Neural cell (in vitro differentiated cells): ENCODE data around the gene STARD9. TPM values are rescaled to one million over a fixed set of nuclear protein-coding genes. Genes with fewer than 3 reads are reported as not detected.

ENCODE experiments used
- H2AFZ ChIP-seq: fragments of 200-600, 300-800 bp; sonication (generic), shearing (Covaris generic); 2 replicates; pipeline ENCODE4 v1.6.0; 2014; ENCODE audit warnings: low read depth, mild to moderate bottlenecking, antibody characterized with exemption, low read length, moderate library complexity
- H3F3A ChIP-seq: fragments of 200-600 bp; shearing (Covaris generic); 2 replicates; pipeline ENCODE4 v1.6.1; 2016; ENCODE audit warnings: mild to moderate bottlenecking, moderate library complexity, mixed read lengths, antibody characterized with exemption, low read length; ENCODE audit not compliant: insufficient read depth, poor library complexity, severe bottlenecking
- H3K27ac ChIP-seq: fragments of 200-600, 300-800 bp; sonication (generic), shearing (Covaris generic); 2 replicates; pipeline ENCODE4 v1.5.1; 2014; ENCODE audit warnings: mild to moderate bottlenecking, low read length, moderate library complexity
- H3K27me3 ChIP-seq: fragments of 300-800, 200-600 bp; sonication (generic), shearing (Covaris generic); 2 replicates; pipeline ENCODE4 v1.6.0; 2014; ENCODE audit warnings: mild to moderate bottlenecking, low read depth, low read length, moderate library complexity; ENCODE audit not compliant: insufficient read depth
- H3K36me3 ChIP-seq: fragments of 300-800, 200-600 bp; sonication (generic), shearing (Covaris generic); 2 replicates; pipeline ENCODE4 v1.5.1; 2014; ENCODE audit warnings: mild to moderate bottlenecking, antibody characterized with exemption, low read length, moderate library complexity; ENCODE audit not compliant: insufficient read depth
- H3K4me2 ChIP-seq: fragments of 300-800, 200-600 bp; sonication (generic), shearing (Covaris generic); 2 replicates; pipeline ENCODE4 v1.6.0; 2014; ENCODE audit warnings: mild to moderate bottlenecking, low read length
- H3K4me3 ChIP-seq: fragments of 300-800, 200-600 bp; sonication (generic), shearing (Covaris generic); 2 replicates; pipeline ENCODE4 v1.5.1; 2014; ENCODE audit warnings: mild to moderate bottlenecking, low read length, moderate library complexity
- H3K79me2 ChIP-seq: fragments of 200-600 bp; shearing (Covaris generic); replicated peaks from 2 replicates; pipeline ENCODE4 v1.6.0; 2014; ENCODE audit warnings: mild to moderate bottlenecking, low read length, moderate library complexity; ENCODE audit not compliant: insufficient read depth
- H3K9ac ChIP-seq: fragments of 300-800, 200-600 bp; sonication (generic), shearing (Covaris generic); 2 replicates; pipeline ENCODE4 v1.6.1; 2016; ENCODE audit warnings: mild to moderate bottlenecking, low read length, mixed read lengths
- H3K9me2 ChIP-seq: fragments of 200-600 bp; shearing (Covaris generic); 2 replicates; pipeline ENCODE4 v1.6.1; 2016; ENCODE audit warnings: mild to moderate bottlenecking, low read length, mixed read lengths; ENCODE audit not compliant: insufficient read depth
- H3K9me3 ChIP-seq: fragments of 200-600, 300-800 bp; sonication (generic), shearing (Covaris generic); 2 replicates; pipeline ENCODE4 v1.6.1; 2016; ENCODE audit warnings: mild to moderate bottlenecking, mixed run types, low read length, moderate library complexity, mixed read lengths
- H4K20me1 ChIP-seq: fragments of 200-600 bp; shearing (Covaris generic); 2 replicates; pipeline ENCODE4 v1.6.1; 2016; ENCODE audit warnings: mild to moderate bottlenecking, mixed run types; ENCODE audit not compliant: insufficient read depth
- EP300 ChIP-seq: fragments of 450-650 bp; conservative IDR thresholded peaks from 2 replicates; pipeline ENCODE4 v1.6.1; 2014; ENCODE audit warnings: antibody characterized with exemption, mild to moderate bottlenecking, moderate library complexity; ENCODE audit not compliant: poor library complexity, severe bottlenecking
- EZH2 ChIP-seq: fragments of 200-600, 300-800 bp; shearing (Covaris generic), sonication (generic); IDR thresholded peaks from 2 replicates; pipeline ENCODE4 v1.6.1; 2014; ENCODE audit warnings: antibody characterized with exemption, low read length, borderline replicate concordance, mild to moderate bottlenecking; ENCODE audit not compliant: insufficient read depth, poor library complexity, severe bottlenecking
- MXI1 ChIP-seq: fragments of 450-650 bp; conservative IDR thresholded peaks from 2 replicates; pipeline ENCODE4 v1.6.1; 2014; ENCODE audit warnings: antibody characterized with exemption, mild to moderate bottlenecking; ENCODE audit not compliant: poor library complexity, severe bottlenecking
- POLR2AphosphoS5 ChIP-seq: IDR thresholded peaks from 2 replicates; pipeline ENCODE4 v1.6.1; 2012
- RAD21 ChIP-seq: fragments of 450-650 bp; conservative IDR thresholded peaks from 2 replicates; pipeline ENCODE4 v1.6.1; 2014; ENCODE audit warnings: antibody characterized with exemption, mild to moderate bottlenecking, moderate library complexity
- SMC3 ChIP-seq: fragments of 450-650 bp; conservative IDR thresholded peaks from 2 replicates; pipeline ENCODE4 v1.6.1; 2014; ENCODE audit warnings: antibody characterized with exemption, mild to moderate bottlenecking, moderate library complexity; ENCODE audit not compliant: poor library complexity
- TAF1 ChIP-seq: IDR thresholded peaks from 2 replicates; pipeline ENCODE4 v1.6.1; 2012; ENCODE audit warnings: low read depth
- polyA plus RNA-seq: library from polyadenylated mRNA; depleted of rRNA; stranded (reverse); fragments of >200 nt; gene quantifications from 2 replicates; pipeline ENCODE4 v1.2.3, GENCODE V29; 2014
- TF ChIP-seq, protein P1 (sequence below): IDR thresholded peaks from 2 replicates; pipeline ENCODE4 v1.6.1; 2012; ENCODE audit warnings: borderline replicate concordance
- TF ChIP-seq, protein P2 (sequence below): fragments of 450-650 bp; IDR thresholded peaks from 2 replicates; pipeline ENCODE4 v1.5.1; 2014; ENCODE audit warnings: antibody characterized with exemption, mild to moderate bottlenecking, moderate library complexity; ENCODE audit not compliant: poor library complexity, severe bottlenecking

Gene STARD9
- polyA plus RNA-seq, 1 donor from 2014 or later = 6.4 TPM

DNA sequence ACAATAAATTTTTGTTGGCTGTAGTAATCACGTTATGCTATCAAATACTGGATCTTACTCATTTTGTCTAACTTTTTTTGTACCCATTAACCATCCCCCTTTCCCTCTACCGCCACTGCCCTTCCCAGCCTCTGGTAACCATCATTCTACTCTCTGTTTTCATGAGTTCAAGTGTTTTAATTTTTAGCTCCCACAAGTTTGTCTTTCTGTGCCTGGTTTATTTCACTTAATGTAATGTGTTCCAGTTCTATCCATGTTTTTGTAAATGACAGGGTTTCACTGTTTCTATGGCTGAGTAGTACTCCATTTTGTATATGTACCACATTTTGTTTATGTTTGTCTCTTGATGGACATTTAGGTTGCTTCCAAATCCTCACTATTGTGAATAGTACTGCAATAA, 52.1 kb downstream of the STARD9 start:
- H3K4me3 ChIP-seq = no peak overlapping the region
- no peaks in the 10 kb centered on the region for H3K9me2 ChIP-seq
- H3F3A ChIP-seq = no peaks in the 10 kb centered on the region
- no peak overlapping the region for H3K27ac ChIP-seq
- no peaks in the 10 kb centered on the region for H3K9me3 ChIP-seq
- H4K20me1 ChIP-seq = no peaks in the 10 kb centered on the region
- no peak overlapping the region for H3K9ac ChIP-seq
- no peaks in the 10 kb centered on the region for H3K79me2 ChIP-seq
- no peak for TF ChIP-seq MXI1
- TF ChIP-seq, protein P1, sequence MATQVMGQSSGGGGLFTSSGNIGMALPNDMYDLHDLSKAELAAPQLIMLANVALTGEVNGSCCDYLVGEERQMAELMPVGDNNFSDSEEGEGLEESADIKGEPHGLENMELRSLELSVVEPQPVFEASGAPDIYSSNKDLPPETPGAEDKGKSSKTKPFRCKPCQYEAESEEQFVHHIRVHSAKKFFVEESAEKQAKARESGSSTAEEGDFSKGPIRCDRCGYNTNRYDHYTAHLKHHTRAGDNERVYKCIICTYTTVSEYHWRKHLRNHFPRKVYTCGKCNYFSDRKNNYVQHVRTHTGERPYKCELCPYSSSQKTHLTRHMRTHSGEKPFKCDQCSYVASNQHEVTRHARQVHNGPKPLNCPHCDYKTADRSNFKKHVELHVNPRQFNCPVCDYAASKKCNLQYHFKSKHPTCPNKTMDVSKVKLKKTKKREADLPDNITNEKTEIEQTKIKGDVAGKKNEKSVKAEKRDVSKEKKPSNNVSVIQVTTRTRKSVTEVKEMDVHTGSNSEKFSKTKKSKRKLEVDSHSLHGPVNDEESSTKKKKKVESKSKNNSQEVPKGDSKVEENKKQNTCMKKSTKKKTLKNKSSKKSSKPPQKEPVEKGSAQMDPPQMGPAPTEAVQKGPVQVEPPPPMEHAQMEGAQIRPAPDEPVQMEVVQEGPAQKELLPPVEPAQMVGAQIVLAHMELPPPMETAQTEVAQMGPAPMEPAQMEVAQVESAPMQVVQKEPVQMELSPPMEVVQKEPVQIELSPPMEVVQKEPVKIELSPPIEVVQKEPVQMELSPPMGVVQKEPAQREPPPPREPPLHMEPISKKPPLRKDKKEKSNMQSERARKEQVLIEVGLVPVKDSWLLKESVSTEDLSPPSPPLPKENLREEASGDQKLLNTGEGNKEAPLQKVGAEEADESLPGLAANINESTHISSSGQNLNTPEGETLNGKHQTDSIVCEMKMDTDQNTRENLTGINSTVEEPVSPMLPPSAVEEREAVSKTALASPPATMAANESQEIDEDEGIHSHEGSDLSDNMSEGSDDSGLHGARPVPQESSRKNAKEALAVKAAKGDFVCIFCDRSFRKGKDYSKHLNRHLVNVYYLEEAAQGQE = no peak
- no peak overlapping the region for H2AFZ ChIP-seq
- no peaks in the 10 kb centered on the region for H3K27me3 ChIP-seq
- no peak overlapping the region for H3K4me2 ChIP-seq
- no peaks in the 10 kb centered on the region for H3K36me3 ChIP-seq

DNA sequence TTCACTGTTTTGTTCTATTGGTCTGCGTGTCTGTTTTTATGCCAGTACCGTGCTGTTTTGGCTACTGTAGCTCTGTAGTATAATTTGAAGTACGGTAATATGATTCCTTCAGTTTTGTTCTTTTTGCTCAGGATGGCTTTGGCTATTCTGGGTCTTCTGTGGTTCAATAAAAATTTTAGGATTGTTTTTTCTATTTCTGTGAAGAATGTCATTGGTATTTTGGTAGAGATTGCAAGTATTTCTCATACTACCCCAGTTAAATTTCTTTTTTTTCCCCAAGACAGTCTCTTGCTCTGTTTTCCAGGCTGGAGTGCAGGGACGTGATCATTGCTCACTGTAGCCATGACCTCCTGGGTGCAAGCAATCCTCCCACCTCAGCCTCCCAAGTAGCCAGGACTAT, 53.4 kb downstream of the STARD9 start:
- Histone ChIP-seq H3K27ac (no peak overlapping the region), H3K9me3 (no peaks in the 10 kb centered on the region), H3K9me2 (no peaks in the 10 kb centered on the region), H3K4me2 (no peak overlapping the region), H4K20me1 (no peaks in the 10 kb centered on the region), H3K27me3 (no peaks in the 10 kb centered on the region), H3K9ac (no peak overlapping the region), H3K4me3 (no peak overlapping the region), H2AFZ (no peak overlapping the region), H3K36me3 (no peaks in the 10 kb centered on the region), H3K79me2 (no peaks in the 10 kb centered on the region), H3F3A (no peaks in the 10 kb centered on the region)
- no peak for TF ChIP-seq EZH2
- TF ChIP-seq SMC3 = no peak
- TF ChIP-seq POLR2AphosphoS5 = no peak
- TF ChIP-seq, protein P2, sequence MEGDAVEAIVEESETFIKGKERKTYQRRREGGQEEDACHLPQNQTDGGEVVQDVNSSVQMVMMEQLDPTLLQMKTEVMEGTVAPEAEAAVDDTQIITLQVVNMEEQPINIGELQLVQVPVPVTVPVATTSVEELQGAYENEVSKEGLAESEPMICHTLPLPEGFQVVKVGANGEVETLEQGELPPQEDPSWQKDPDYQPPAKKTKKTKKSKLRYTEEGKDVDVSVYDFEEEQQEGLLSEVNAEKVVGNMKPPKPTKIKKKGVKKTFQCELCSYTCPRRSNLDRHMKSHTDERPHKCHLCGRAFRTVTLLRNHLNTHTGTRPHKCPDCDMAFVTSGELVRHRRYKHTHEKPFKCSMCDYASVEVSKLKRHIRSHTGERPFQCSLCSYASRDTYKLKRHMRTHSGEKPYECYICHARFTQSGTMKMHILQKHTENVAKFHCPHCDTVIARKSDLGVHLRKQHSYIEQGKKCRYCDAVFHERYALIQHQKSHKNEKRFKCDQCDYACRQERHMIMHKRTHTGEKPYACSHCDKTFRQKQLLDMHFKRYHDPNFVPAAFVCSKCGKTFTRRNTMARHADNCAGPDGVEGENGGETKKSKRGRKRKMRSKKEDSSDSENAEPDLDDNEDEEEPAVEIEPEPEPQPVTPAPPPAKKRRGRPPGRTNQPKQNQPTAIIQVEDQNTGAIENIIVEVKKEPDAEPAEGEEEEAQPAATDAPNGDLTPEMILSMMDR = no peak
- no peak for TF ChIP-seq TAF1
- TF ChIP-seq MXI1 = no peak
- TF ChIP-seq, protein P1 = no peak
- no peak for TF ChIP-seq EP300
- no peak for TF ChIP-seq RAD21
